C4-2B (cell line): Measurements from ENCODE around the gene PDE6A.

Experiments
- ZFX ChIP-seq: fragments of 450-650 bp; IDR thresholded peaks from 2 replicates; pipeline ENCODE4 v1.6.1; 2017
- TF ChIP-seq, protein P1 (sequence below): fragments of 450-650 bp; conservative IDR thresholded peaks from 2 replicates; pipeline ENCODE4 v1.5.1; 2017; ENCODE audit warnings: mild to moderate bottlenecking

DNA sequence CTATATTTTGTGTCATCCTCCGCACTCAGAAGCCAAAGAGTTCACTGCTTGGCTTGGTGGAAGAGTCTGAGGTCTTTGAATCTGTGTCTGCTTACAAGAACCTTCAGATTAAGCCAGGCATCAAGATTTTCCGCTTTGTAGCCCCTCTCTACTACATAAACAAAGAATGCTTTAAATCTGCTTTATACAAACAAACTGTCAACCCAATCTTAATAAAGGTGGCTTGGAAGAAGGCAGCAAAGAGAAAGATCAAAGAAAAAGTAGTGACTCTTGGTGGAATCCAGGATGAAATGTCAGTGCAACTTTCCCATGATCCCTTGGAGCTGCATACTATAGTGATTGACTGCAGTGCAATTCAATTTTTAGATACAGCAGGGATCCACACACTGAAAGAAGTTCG lies 36.6 kb upstream of the PDE6A start:
- TF ChIP-seq, protein P1, sequence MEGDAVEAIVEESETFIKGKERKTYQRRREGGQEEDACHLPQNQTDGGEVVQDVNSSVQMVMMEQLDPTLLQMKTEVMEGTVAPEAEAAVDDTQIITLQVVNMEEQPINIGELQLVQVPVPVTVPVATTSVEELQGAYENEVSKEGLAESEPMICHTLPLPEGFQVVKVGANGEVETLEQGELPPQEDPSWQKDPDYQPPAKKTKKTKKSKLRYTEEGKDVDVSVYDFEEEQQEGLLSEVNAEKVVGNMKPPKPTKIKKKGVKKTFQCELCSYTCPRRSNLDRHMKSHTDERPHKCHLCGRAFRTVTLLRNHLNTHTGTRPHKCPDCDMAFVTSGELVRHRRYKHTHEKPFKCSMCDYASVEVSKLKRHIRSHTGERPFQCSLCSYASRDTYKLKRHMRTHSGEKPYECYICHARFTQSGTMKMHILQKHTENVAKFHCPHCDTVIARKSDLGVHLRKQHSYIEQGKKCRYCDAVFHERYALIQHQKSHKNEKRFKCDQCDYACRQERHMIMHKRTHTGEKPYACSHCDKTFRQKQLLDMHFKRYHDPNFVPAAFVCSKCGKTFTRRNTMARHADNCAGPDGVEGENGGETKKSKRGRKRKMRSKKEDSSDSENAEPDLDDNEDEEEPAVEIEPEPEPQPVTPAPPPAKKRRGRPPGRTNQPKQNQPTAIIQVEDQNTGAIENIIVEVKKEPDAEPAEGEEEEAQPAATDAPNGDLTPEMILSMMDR, result no peak
- no peak for TF ChIP-seq ZFX
